ENCODE measurements around the gene LRG1. TPM values are rescaled to one million over a fixed set of nuclear protein-coding genes. Genes with fewer than 3 reads are reported as not detected.

Gene LRG1
- total and polyA plus RNA-seq, 2 of the 13 experiments (the other 11 are each of a cell fraction or from before 2014, with no cell fraction given) = 12.0 to 39.3 TPM

GRCh38 chr19:4559569-4559968 lies 19.7 kb upstream of the LRG1 start, which contains the start of gene SEMA6B:
SEMA6B (minus strand) TSS chr19:4559684; CDS start chr19:4558457, 1,227 bp downstream.
- Histone ChIP-seq H3K4me1 (ENCODE audit: insufficient read depth, low read length) (no peaks in the 10 kb centered on the region), H3K36me3 (replicated peaks in 1 of 2; ENCODE audit: control insufficient read depth in 1 of 2, insufficient read depth in 2 of 2, low read length in 2 of 2) (peaks cover 18 to 30% of the 10 kb centered on the region in 2 experiments), H4K20me1 (ENCODE audit: insufficient read depth, low read length) (peaks cover 9% of the 10 kb centered on the region; the same call in 1 of the 2 replicates), H3K9ac (ENCODE audit: insufficient read depth, low read depth, low read length) (no peak within 1 kb of the TSS), H3K27ac (ENCODE audit: extremely low read length, insufficient read depth, low read length) (no peak within 1 kb of the TSS), H3K9me3 (ENCODE audit: low read length) (no peaks in the 10 kb centered on the region), H3K4me3 (replicated peaks in 1 of 3; ENCODE audit: insufficient read depth in 1 of 3, low read depth in 2 of 3, low read length in 3 of 3) (no peak within 1 kb of the TSS), H2AFZ (ENCODE audit: low read length) (no peak within 1 kb of the TSS), H3K4me2 (ENCODE audit: low read depth, low read length) (no peak within 1 kb of the TSS), H3K79me2 (ENCODE audit: insufficient read depth, low read length) (peaks cover 13% of the 10 kb centered on the region), H3K27me3 (ENCODE audit: control insufficient read depth in 1 of 2, insufficient read depth in 2 of 2, low read length in 2 of 2) (no peaks in the 10 kb centered on the region)
- 98% methylated on average over 13 of the region's 13 CpGs for WGBS (ENCODE audit: low lambda C conversion rate)
- DNase-seq (ENCODE audit: low spot score) (no peak), ATAC-seq (no peak), FAIRE-seq (no peak)
- intact Hi-C loops (cut with micrococcal nuclease; ENCODE audit: unreplicated experiment) (no loop called here), in situ Hi-C loops (cut with HindIII; ENCODE audit: extremely low pct_ligation_motif_present, low pct_unique_long_range_greater_than_20kb) (no loop called here)
- no TSS peak for BruUV-seq (replicated peaks)
- TF ChIP-seq AGO2 (optimal IDR thresholded peaks at IDR 0.05; ENCODE audit: low read depth, low read length) = peak; percentile 20
- no peak for TF ChIP-seq RXRB (CRISPR knock-in tag; IDR thresholded peaks at IDR 0.05; ENCODE audit: borderline replicate concordance)
- TF ChIP-seq ZNF432 (CRISPR knock-in tag; IDR thresholded peaks at IDR 0.05; ENCODE audit: borderline replicate concordance) = no peak
- CTCF ChIA-PET (ENCODE audit: low intra/inter-chr PET ratio, low total read pairs) = interaction anchor here (1.1 kb wide), 1 partner anchor 77 kb away, joined by 6 read pairs; no protein-coding TSS in a partner anchor
- POLR2A ChIA-PET = no interaction called here

GRCh38 chr19:4557971-4558941 lies 18.4 kb upstream of the LRG1 start:
- in situ Hi-C loops (cut with HindIII; ENCODE audit: extremely low pct_ligation_motif_present, low pct_unique_long_range_greater_than_20kb) = no loop called here
- intact Hi-C loops (cut with micrococcal nuclease; ENCODE audit: unreplicated experiment) = no loop called here
- ChIA-PET POLR2A (no interaction called here), CTCF (ENCODE audit: low intra/inter-chr PET ratio, low total read pairs) (interaction anchor here (0.8 to 1.1 kb wide), 2 partner anchors 78 to 245 kb away, joined by 3 to 6 read pairs; no protein-coding TSS in a partner anchor)
- FAIRE-seq (no peak), DNase-seq (ENCODE audit: low spot score) (no peak), ATAC-seq (no peak)
- Histone ChIP-seq H3K27ac (ENCODE audit: extremely low read length, insufficient read depth, low read length) (no peak overlapping the region), H3K4me3 (replicated peaks in 1 of 3; ENCODE audit: insufficient read depth in 1 of 3, low read depth in 2 of 3, low read length in 3 of 3) (no peak overlapping the region), H3K4me1 (ENCODE audit: insufficient read depth, low read length) (no peaks in the 10 kb centered on the region), H2AFZ (ENCODE audit: low read length) (no peak overlapping the region), H3K27me3 (ENCODE audit: control insufficient read depth in 1 of 2, insufficient read depth in 2 of 2, low read length in 2 of 2) (no peaks in the 10 kb centered on the region), H3K79me2 (ENCODE audit: insufficient read depth, low read length) (peaks cover 9% of the 10 kb centered on the region), H3K9me3 (ENCODE audit: low read length) (no peaks in the 10 kb centered on the region), H3K4me2 (ENCODE audit: low read depth, low read length) (no peak overlapping the region), H3K36me3 (replicated peaks in 1 of 2; ENCODE audit: control insufficient read depth in 1 of 2, insufficient read depth in 2 of 2, low read length in 2 of 2) (peaks cover 25 to 42% of the 10 kb centered on the region in 2 experiments), H4K20me1 (ENCODE audit: insufficient read depth, low read length) (peaks cover 9% of the 10 kb centered on the region; the same call in 1 of the 2 replicates), H3K9ac (ENCODE audit: insufficient read depth, low read depth, low read length) (no peak overlapping the region)
- WGBS (ENCODE audit: low lambda C conversion rate) = 83% methylated on average over 44 of the region's 44 CpGs
- no TSS peak for BruUV-seq (replicated peaks)
- TF ChIP-seq AGO2 (optimal IDR thresholded peaks at IDR 0.05; ENCODE audit: low read depth, low read length) = peak; percentile 58
- TF ChIP-seq FUBP1 (CRISPR knock-in tag; IDR thresholded peaks at IDR 0.05; ENCODE audit: borderline replicate concordance) = no peak
- TF ChIP-seq DR1 (CRISPR knock-in tag; IDR thresholded peaks at IDR 0.05) = no peak
- TF ChIP-seq ZHX2 (IDR thresholded peaks at IDR 0.05; ENCODE audit: low read depth) = no peak
- no peak for TF ChIP-seq ZHX2 (CRISPR knock-in tag; IDR thresholded peaks at IDR 0.05; ENCODE audit: borderline replicate concordance)
- TF ChIP-seq RELA (CRISPR knock-in tag; IDR thresholded peaks at IDR 0.05) = no peak
